Rectal smooth muscle tissue (tissue), 1 donor: ENCODE data around the gene IL10RB.
A peak's percentile ranks its signal among the peaks of the same experiment; 100 is the strongest.
"Not testable (repeated sequence)": the region's sequence is repeated elsewhere in the genome, so short reads cannot be mapped to it uniquely, and the experiment has no call there.

Source experiments
- H3K27ac ChIP-seq: one replicate; pipeline ENCODE4 v1.7.0; 2013; ENCODE audit warnings: low read depth, low read length, inconsistent platforms
- H3K27me3 ChIP-seq: one replicate; pipeline ENCODE4 v1.7.0; 2013; ENCODE audit warnings: low read length; ENCODE audit not compliant: control insufficient read depth, insufficient read depth
- H3K36me3 ChIP-seq: one replicate; pipeline ENCODE4 v1.7.0; 2013; ENCODE audit warnings: low read length; ENCODE audit not compliant: control insufficient read depth, insufficient read depth
- H3K4me1 ChIP-seq: one replicate; pipeline ENCODE4 v1.7.0; 2013; ENCODE audit warnings: low read length; ENCODE audit not compliant: control insufficient read depth, insufficient read depth
- H3K4me3 ChIP-seq: one replicate; pipeline ENCODE4 v1.7.0; 2013; ENCODE audit warnings: low read length
- H3K9ac ChIP-seq: one replicate; pipeline ENCODE4 v1.7.0; 2013; ENCODE audit warnings: low read length

The IL10RB gene

GRCh38 chr21:33266050-33266788 lies at the start of gene IL10RB:
TSS of gene IL10RB (plus strand) at chr21:33266367. CDS start at chr21:33266466, 99 bp downstream.
- peak within 1 kb of the TSS; percentile 87 for H3K27ac ChIP-seq
- H3K4me1 ChIP-seq: no peaks in the 10 kb centered on the region
- H3K9ac ChIP-seq: peak within 1 kb of the TSS; percentile 90
- H3K4me3 ChIP-seq: peak within 1 kb of the TSS; percentile 86
- no peaks in the 10 kb centered on the region for H3K27me3 ChIP-seq
- H3K36me3 ChIP-seq: no peaks in the 10 kb centered on the region

DNA sequence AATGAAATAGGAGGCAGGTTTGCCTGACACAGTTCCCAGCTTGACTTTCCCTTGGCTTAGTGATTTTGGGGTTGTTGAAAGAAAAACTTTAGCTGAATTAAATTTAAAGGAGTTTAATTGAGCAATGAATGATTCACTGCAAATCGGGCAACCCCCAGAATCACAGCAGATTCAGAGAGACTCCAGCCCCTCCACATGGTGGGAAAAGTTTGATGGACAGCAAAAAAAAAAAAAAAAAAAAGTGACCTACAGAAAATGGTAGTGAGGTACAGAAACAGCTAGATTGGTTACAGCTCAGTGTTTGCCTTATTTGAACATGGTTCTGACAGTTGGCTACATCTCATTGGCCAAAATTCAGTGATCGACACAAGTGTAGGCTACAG lies 49.0 kb upstream of the IL10RB start:
- Histone ChIP-seq H3K27me3 (no peaks in the 10 kb centered on the region), H3K36me3 (no peaks in the 10 kb centered on the region), H3K9ac (no peak overlapping the region), H3K4me1 (no peaks in the 10 kb centered on the region), H3K4me3 (no peak overlapping the region), H3K27ac (no peak overlapping the region)

DNA sequence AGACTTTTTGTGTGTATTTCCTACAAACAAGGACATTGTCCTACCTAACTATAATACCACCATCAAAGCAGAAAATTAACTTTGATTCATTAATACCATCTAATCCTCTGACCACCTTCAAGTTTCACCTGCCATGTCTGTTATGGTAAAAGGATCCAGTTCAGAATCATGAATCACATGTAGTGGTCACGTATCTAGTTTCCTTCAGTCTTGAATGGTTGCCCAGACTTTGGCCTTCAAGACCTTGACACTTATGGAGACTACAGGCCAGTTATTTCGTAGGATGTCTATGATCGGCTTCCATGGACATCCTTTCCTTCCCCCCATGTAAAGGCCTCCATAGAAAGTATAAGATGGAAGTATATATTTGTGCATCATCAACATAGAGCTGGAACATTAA lies 46.9 kb upstream of the IL10RB start:
- H3K4me1 ChIP-seq: no peaks in the 10 kb centered on the region
- no peak overlapping the region for H3K27ac ChIP-seq
- no peak overlapping the region for H3K4me3 ChIP-seq
- no peaks in the 10 kb centered on the region for H3K36me3 ChIP-seq
- no peak overlapping the region for H3K9ac ChIP-seq
- no peaks in the 10 kb centered on the region for H3K27me3 ChIP-seq

DNA sequence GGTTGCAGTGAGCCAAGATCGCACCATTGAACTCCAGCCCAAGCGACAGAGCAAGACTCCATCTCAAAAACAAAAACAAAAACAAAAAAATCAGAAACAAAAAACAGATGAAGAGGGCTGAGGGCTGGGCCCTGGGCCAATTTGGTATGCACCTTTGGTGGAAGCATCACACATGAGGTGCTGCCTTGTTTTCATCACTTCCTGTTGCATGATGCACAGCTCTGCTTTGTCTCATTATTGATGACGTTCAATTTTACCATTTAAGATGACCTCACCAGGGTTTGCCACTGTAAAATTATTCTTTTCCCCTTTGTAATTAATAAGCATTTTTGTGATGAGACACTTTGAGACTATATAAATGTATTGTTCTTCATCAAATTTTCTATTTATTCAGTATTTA lies 46.2 kb upstream of the IL10RB start:
- Histone ChIP-seq H3K9ac (no peak overlapping the region), H3K4me1 (no peaks in the 10 kb centered on the region), H3K4me3 (no peak overlapping the region), H3K27me3 (no peaks in the 10 kb centered on the region), H3K27ac (no peak overlapping the region), H3K36me3 (no peaks in the 10 kb centered on the region)

GRCh38 chr21:33225376-33225775 lies 40.8 kb upstream of the IL10RB start:
- H3K27ac ChIP-seq, H3K27me3 ChIP-seq: not testable (repeated sequence)

DNA sequence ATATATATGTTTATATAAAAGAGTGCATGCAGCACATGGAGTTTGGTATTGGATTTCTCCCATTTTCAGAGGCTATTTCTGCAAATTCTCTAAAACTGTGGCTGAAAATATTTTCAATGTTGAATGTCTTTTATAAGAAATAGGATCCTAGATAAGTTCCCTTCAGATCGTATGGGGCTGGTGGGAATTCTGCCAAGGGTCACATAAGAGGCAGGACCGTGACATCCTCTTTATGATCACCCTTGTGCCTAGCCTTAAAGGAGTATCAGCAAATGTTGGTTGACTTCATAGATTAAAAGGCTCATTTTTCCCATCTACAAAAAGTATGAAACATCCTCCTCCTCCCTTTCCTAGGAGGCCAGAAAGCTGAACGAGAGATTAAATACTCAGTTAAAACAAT lies 37.7 kb upstream of the IL10RB start:
- Histone ChIP-seq H3K4me1 (peaks cover 8% of the 10 kb centered on the region), H3K9ac (no peak overlapping the region), H3K4me3 (no peak overlapping the region), H3K27me3 (no peaks in the 10 kb centered on the region), H3K27ac (no peak overlapping the region), H3K36me3 (no peaks in the 10 kb centered on the region)

More at GRCh38 chr21:33225376-33225775, 40.8 kb upstream of the IL10RB start:
- H3K9ac ChIP-seq, H3K4me1 ChIP-seq, H3K4me3 ChIP-seq, H3K36me3 ChIP-seq: not testable (repeated sequence)

GRCh38 chr21:33229099-33229783 lies 36.9 kb upstream of the IL10RB start:
- Histone ChIP-seq H3K9ac (no peak overlapping the region), H3K4me3 (peak overlapping the region; percentile 54), H3K27ac (peak overlapping the region; percentile 42)

GRCh38 chr21:33229784-33230544 lies 36.2 kb upstream of the IL10RB start, which contains the start of gene IFNAR2:
TSS of gene IFNAR2 (plus strand) at chr21:33229938. CDS start at chr21:33241923, 11,985 bp downstream.
- peak within 1 kb of the TSS; percentile 70 for H3K9ac ChIP-seq
- H3K27me3 ChIP-seq: no peaks in the 10 kb centered on the region
- no peaks in the 10 kb centered on the region for H3K36me3 ChIP-seq
- peak within 1 kb of the TSS; percentile 90 for H3K27ac ChIP-seq
- peaks cover 8% of the 10 kb centered on the region for H3K4me1 ChIP-seq
- H3K4me3 ChIP-seq: peak within 1 kb of the TSS; percentile 94

More at GRCh38 chr21:33229099-33229783, 36.9 kb upstream of the IL10RB start:
- Histone ChIP-seq H3K4me1 (peaks cover 8% of the 10 kb centered on the region), H3K36me3 (no peaks in the 10 kb centered on the region), H3K27me3 (no peaks in the 10 kb centered on the region)

GRCh38 chr21:33230545-33231324 lies 35.4 kb upstream of the IL10RB start:
- H3K27ac ChIP-seq: peak overlapping the region; percentile 90
- peak overlapping the region; percentile 70 for H3K9ac ChIP-seq
- H3K27me3 ChIP-seq: no peaks in the 10 kb centered on the region
- peaks cover 8% of the 10 kb centered on the region for H3K4me1 ChIP-seq
- H3K4me3 ChIP-seq: peak overlapping the region; percentile 94
- no peaks in the 10 kb centered on the region for H3K36me3 ChIP-seq

DNA sequence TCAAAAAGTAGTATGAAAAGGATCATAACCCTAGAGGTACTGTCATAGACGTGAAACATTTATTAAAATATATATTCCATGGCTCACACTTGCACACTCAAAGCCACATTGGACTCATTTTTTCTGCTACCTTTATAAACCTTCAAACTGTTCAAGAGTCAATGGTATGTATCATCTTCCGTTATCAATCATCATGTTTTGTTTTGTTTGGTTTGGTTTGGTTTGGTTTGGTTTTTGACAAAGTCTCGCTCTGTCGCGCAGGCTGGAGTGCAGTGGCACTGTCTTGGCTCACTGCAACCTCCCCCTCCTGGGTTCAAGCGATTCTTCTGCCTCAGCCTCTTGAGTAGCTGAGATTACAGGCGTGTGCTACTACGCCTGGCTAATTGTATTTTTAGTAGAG lies 34.6 kb upstream of the IL10RB start:
- Histone ChIP-seq H3K27ac (no peak overlapping the region), H3K4me3 (peak overlapping the region; percentile 32), H3K27me3 (no peaks in the 10 kb centered on the region), H3K9ac (no peak overlapping the region), H3K4me1 (peaks cover 8% of the 10 kb centered on the region), H3K36me3 (no peaks in the 10 kb centered on the region)

DNA sequence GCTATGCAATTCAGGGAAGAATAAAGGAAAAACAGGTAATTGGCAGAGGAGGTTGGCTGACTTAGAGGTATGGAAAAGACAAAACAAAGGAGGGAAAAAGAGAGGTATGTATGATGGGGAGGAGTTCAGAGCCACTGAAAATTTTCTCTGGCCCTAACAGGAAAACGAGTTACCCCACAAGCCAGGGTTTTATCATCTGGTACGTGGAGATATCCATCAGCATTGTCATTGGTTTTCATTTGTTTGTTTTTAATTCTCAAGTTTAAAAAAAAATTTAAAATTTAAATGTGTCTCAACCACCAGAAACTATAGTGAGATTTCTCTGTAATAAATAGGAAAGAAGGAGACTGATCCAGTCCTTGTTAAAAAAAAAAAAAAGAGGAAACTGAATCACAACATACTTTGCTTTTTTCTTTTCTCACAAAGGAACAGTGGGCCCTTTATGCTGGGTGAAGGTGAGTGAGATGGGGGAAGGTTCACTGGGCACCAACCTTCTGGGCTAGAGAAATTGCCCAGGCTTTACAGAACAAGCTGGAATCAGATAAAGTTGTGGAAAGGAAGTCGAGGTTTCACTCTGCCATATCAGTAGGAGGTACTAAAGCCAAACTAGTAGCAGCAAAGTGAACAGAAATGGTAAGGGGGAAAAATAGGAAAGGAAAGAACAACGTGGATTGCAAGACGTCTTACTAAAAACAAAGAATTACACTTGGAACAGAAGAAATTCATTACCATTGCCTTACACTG lies 33.7 kb upstream of the IL10RB start:
- Histone ChIP-seq H3K27me3 (no peaks in the 10 kb centered on the region), H3K9ac (no peak overlapping the region), H3K36me3 (no peaks in the 10 kb centered on the region), H3K4me1 (peaks cover 8% of the 10 kb centered on the region), H3K27ac (no peak overlapping the region), H3K4me3 (no peak overlapping the region)
